ENCODE results near the gene CADPS2.

DNA sequence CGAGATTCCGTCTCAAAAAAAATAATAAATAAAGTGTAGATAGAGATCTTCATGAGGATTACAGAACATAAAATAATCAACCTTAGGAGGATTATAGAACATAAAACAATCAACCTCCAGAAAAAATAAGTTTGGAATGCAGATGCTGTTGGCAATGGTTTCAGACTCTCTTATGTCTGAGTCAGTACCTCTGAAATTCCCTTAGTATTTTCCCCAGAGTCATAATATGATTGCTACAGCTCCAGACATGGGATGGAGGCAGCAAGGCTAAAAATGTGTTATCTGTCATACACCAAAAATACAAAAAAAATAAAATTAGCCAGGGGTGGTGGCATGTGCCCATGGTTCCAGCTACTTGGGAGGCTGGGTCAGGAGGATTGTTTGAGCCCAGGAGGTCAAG is 22.2 kb downstream of the CADPS2 start:
- TF ChIP-seq CTCF (conservative IDR thresholded peaks at IDR 0.05; ENCODE audit: low read length) (no peak), EZH2phosphoT487 (IDR thresholded peaks at IDR 0.05; ENCODE audit: borderline replicate concordance) (no peak)

All from Loucy (cell line).